Astrocyte of the cerebellum (primary cell): ENCODE results near the gene HOXD12.

Source experiments
- DNase-seq: peaks from one replicate; pipeline ENCODE4 v3.0.0-alpha.2; 2011; ENCODE audit warnings: low read depth
- H3K4me3 ChIP-seq: 2 replicates; pipeline ENCODE4 v1.5.1; 2011; ENCODE audit warnings: mild to moderate bottlenecking, low read depth, low read length, moderate library complexity
- in situ Hi-C: cut with HindIII; loops from 2 replicates; pipeline ENCODE4 v1.10.0; 2017; ENCODE audit warnings: low sequenced_read_pairs
- TF ChIP-seq, protein P1 (sequence below): IDR thresholded peaks from 2 replicates; pipeline ENCODE4 v1.5.1; 2012; ENCODE audit warnings: low read length, low read depth, moderate library complexity, mild to moderate bottlenecking; ENCODE audit errors: missing control alignments

The HOXD12 gene

DNA sequence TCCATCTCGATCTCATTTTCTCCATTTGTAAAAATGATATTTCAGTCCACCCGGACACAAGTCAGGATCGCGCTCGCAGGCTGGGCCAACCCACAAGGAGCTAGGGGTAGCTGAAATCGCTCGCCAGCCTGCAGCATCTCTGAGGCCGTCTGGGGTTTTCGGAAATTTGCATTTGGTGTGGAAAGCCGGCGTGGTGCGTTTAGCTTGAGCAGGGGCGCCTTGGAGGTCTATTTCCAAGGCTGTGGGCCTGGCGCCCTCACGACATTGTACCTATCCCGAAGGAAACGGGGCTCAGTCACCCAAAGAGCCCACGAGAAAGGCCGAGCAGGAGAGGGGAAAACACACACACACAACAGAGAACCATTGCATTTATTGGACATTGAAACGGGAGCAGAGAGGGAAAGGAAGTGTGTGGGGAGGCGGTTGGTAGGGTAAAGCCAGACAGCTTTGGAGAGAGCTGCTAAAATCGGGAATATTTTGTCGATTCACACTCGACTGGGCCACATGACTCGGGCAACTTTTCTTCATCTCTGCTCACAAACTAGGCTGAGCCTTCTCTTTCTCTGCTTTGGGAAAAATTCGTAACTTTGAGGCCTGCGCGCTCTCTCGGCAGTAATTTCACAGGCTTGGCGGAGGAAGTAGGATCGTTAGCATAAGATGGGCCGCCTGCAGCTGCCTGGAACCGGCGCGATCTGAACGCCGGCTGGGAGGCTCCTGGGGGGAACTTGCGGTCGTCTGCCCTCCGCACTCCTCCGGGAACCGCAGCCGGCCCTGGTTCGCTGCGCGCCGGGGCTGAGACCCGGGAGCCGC is 28.8 kb downstream of the HOXD12 start:
- no peak overlapping the region for H3K4me3 ChIP-seq
- DNase-seq, result no peak
- in situ Hi-C loops, result no loop called here
- TF ChIP-seq, protein P1, sequence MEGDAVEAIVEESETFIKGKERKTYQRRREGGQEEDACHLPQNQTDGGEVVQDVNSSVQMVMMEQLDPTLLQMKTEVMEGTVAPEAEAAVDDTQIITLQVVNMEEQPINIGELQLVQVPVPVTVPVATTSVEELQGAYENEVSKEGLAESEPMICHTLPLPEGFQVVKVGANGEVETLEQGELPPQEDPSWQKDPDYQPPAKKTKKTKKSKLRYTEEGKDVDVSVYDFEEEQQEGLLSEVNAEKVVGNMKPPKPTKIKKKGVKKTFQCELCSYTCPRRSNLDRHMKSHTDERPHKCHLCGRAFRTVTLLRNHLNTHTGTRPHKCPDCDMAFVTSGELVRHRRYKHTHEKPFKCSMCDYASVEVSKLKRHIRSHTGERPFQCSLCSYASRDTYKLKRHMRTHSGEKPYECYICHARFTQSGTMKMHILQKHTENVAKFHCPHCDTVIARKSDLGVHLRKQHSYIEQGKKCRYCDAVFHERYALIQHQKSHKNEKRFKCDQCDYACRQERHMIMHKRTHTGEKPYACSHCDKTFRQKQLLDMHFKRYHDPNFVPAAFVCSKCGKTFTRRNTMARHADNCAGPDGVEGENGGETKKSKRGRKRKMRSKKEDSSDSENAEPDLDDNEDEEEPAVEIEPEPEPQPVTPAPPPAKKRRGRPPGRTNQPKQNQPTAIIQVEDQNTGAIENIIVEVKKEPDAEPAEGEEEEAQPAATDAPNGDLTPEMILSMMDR, result no peak

DNA sequence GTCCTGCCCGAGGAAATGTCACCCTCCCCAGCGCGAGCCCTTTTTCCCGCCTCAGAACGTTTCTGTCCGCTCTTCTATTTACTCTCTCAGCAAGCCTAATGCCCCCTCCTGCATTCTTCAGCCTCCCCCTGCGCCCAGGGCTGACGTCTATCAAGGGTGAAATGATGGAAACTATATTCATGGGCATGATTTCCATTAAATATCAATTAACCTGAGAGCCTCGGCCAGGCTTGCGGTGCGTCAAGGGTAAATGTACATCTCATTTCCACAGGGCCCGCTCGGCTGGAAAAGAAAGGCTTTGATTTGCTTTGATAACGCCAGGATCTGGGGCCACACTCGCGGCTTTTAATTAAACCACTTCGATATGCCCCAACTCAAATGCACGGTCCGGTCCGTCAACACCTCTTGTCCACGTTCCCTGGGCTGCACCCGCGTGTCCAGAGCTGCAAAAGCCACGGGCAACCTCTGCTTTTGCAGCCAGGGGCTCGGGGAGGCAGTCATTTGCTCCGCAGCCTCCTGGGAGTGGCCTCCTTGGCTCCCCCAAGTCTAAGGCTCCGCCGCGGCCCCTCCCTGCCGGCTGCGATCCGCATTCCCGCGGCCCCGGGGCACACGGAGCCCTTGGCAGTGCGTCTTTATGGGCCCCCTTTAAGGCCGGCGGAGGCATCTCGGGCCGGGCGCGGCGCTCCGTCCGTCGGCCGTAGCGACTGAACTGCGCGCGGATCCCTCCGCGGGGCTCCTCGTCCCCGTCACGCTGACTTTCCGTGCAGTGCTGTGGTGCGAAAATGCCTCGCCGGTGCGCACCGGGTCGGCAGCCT is 29.6 kb downstream of the HOXD12 start, which contains the start of gene HOXD8:
TSS of gene HOXD8 (plus strand) at position 724 of the 815 bp plus-strand sequence. CDS start 662 bp downstream, outside the sequence.
- in situ Hi-C loops, result no loop called here
- DNase-seq, result no peak
- TF ChIP-seq, protein P1, result no peak
- H3K4me3 ChIP-seq, result no peak within 1 kb of the TSS

DNA sequence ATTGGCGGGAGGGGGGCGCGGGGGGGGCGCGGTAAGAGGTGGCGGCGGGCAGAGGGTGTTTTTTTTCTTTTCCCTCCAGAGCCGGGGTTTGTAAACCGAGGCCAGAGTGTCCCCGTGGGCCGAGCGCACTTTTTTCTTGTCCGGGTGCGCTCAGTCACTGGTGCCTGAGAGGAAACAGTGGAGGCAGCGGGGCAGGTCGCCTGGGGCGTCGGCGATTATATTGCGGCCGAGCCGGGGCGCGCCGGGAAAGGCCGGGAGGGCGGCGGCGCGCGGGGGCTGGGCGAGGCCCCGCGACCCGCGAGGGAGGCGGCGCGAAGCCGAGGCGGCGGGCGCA is 30.2 kb downstream of the HOXD12 start:
- no peak overlapping the region for H3K4me3 ChIP-seq
- in situ Hi-C loops, result loop anchor here (10.0 kb wide), 1 partner anchor 505 kb away; no protein-coding TSS in a partner anchor
- no peak for DNase-seq
- TF ChIP-seq, protein P1, result no peak

DNA sequence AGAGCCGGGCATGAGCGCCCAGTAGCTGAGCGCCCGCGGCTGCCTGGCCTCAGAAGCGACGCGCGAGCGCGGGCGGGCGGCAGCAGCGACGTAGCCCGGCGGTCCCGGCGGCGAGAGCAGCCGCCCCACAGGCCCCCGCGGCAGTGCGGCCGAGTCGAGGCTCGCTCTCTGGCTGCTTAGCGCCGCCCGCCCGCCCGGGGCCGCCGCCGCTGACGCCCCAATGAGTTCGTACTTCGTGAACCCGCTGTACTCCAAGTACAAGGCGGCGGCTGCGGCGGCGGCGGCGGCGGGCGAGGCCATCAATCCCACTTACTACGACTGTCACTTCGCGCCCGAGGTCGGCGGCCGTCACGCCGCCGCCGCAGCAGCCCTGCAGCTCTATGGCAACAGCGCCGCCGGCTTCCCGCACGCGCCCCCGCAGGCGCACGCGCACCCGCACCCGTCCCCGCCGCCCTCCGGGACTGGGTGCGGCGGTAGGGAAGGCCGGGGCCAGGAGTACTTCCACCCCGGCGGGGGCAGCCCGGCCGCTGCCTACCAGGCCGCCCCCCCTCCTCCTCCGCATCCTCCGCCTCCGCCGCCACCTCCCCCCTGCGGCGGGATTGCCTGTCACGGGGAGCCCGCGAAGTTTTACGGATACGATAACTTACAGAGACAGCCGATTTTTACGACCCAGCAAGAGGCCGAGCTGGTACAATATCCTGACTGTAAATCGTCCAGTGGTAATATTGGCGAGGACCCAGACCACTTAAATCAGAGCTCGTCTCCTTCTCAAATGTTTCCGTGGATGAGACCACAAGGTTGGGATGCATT is 30.8 kb downstream of the HOXD12 start:
- in situ Hi-C loops, result loop anchor here (10.0 kb wide), 1 partner anchor 504 kb away; no protein-coding TSS in a partner anchor
- DNase-seq, result no peak
- H3K4me3 ChIP-seq, result no peak overlapping the region

DNA sequence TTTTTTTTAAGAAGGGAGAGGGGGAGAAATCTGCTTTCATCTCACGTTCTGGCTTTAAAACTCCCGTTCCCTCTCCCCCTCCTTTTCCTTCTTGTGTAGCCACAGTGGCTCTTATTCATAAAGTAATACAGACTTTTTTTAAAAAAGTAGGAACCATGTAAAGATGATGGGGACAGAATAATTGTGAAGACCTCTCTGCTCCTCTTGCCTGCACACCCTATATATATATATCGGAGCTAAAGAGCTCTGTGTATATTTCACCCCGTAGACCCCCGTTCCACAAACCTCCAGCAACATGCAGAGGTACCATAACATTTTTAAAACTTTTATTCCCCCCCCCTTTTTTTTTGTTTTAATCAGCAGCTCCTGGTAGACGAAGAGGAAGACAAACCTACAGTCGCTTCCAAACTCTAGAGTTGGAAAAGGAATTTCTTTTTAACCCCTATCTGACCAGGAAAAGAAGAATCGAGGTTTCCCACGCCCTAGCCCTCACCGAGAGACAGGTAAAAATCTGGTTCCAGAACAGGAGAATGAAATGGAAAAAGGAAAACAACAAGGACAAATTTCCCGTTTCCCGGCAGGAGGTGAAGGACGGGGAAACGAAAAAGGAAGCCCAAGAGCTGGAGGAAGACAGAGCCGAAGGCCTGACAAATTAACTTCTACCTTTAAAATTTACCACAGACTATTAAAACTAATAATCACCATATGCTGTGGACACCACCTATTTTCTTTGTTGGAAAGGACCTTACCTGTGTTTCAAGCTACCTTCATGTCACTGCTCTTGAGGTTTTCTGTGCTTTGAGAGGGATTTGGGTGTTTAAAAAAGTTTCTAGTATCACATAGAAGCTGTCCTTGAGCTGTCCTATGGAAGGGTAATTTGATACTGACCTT is 31.6 kb downstream of the HOXD12 start:
- no peak for DNase-seq
- in situ Hi-C loops, result loop anchor here (10.0 kb wide), 1 partner anchor 504 kb away; no protein-coding TSS in a partner anchor
- H3K4me3 ChIP-seq, result no peak overlapping the region
- TF ChIP-seq, protein P1, result no peak

More for the DNA sequence above, 30.8 kb downstream of the HOXD12 start:
- TF ChIP-seq, protein P1, result no peak
